WTC11 (cell line): ENCODE data around the gene ABAT. TPM values are rescaled to one million over a fixed set of nuclear protein-coding genes. Genes with fewer than 3 reads are reported as not detected.

Source experiments
- ATAC-seq: fragments of 200-7000 bp; cut with Tn5 transposase; 2 replicates; pipeline ENCODE4 v1.10.0; 2021; ENCODE audit warnings: mild to moderate bottlenecking, moderate library complexity
- CTCF ChIA-PET: fragments of 300-600 bp; sonication (Branson Sonifier 250); formaldehyde crosslinking; loops from one replicate; lab custom pipeline; 2021; ENCODE audit warnings: antibody characterized with exemption; lab: Charles Lee
- POLR2A ChIA-PET: fragments of 350-600 bp; sonication (Branson Sonifier 250); formaldehyde crosslinking; loops from one replicate; lab custom pipeline; 2021; ENCODE audit warnings: antibody characterized with exemption; lab: Charles Lee
- DNase-seq: peaks from one replicate; pipeline ENCODE4 v3.0.0; 2021; ENCODE audit warnings: low spot score
- H3K27ac Mint-ChIP-seq: 2 replicates; pipeline ENCODE4 v1.8.0; 2021; ENCODE audit warnings: mixed read lengths
- H3K27me3 Mint-ChIP-seq: 2 replicates; pipeline ENCODE4 v1.8.0; 2021; ENCODE audit warnings: low read depth, mild to moderate bottlenecking, moderate library complexity, mixed read lengths
- H3K36me3 Mint-ChIP-seq: 2 replicates; pipeline ENCODE4 v1.8.0; 2021; ENCODE audit warnings: mixed read lengths
- H3K4me1 Mint-ChIP-seq: 2 replicates; pipeline ENCODE4 v1.8.0; 2022; ENCODE audit warnings: mixed read lengths
- H3K4me3 Mint-ChIP-seq: 2 replicates; pipeline ENCODE4 v1.8.0; 2021; ENCODE audit warnings: mild to moderate bottlenecking, moderate library complexity, mixed read lengths
- H3K9me3 Mint-ChIP-seq: 2 replicates; pipeline ENCODE4 v1.8.0; 2021; ENCODE audit warnings: mixed read lengths
- CREM ChIP-seq: sonication (generic); formaldehyde crosslinking; IDR thresholded peaks from 2 replicates; pipeline ENCODE4 v1.8.1; 2022; ENCODE audit warnings: mild to moderate bottlenecking, missing genetic modification reagents, moderate library complexity
- EMX1 ChIP-seq: fragments of 250-450 bp; sonication (Bioruptor Pico); IDR thresholded peaks from 2 replicates; pipeline ENCODE4 v1.8.0; 2021; ENCODE audit warnings: mild to moderate bottlenecking
- ETV6 ChIP-seq: sonication (generic); formaldehyde crosslinking; IDR thresholded peaks from 2 replicates; pipeline ENCODE4 v1.8.1; 2022; ENCODE audit warnings: mild to moderate bottlenecking, missing genetic modification reagents
- FOXK1 ChIP-seq: sonication (generic); formaldehyde crosslinking; IDR thresholded peaks from 2 replicates; pipeline ENCODE4 v1.8.0; 2022; ENCODE audit warnings: mild to moderate bottlenecking, moderate library complexity, missing genetic modification reagents
- JAZF1 ChIP-seq: fragments of 250-450 bp; sonication (Bioruptor Pico); IDR thresholded peaks from 2 replicates; pipeline ENCODE4 v1.9.0; 2021; ENCODE audit warnings: moderate library complexity, mild to moderate bottlenecking, inconsistent platforms
- NFATC4 ChIP-seq: fragments of 250-450 bp; sonication (Bioruptor Pico); IDR thresholded peaks from 2 replicates; pipeline ENCODE4 v1.9.0; 2021; ENCODE audit warnings: mild to moderate bottlenecking
- NR2C2 ChIP-seq: sonication (generic); formaldehyde crosslinking; IDR thresholded peaks from 2 replicates; pipeline ENCODE4 v1.8.0; 2022; ENCODE audit warnings: mild to moderate bottlenecking, missing genetic modification reagents
- NR3C1 ChIP-seq: sonication (generic); formaldehyde crosslinking; conservative IDR thresholded peaks from 2 replicates; pipeline ENCODE4 v1.8.1; 2023; ENCODE audit warnings: low read depth, mild to moderate bottlenecking, missing genetic modification reagents
- SOX15 ChIP-seq: fragments of 250-450 bp; sonication (Bioruptor Pico); IDR thresholded peaks from 2 replicates; pipeline ENCODE4 v1.9.0; 2021; ENCODE audit warnings: mild to moderate bottlenecking
- ZNF121 ChIP-seq: sonication (generic); formaldehyde crosslinking; IDR thresholded peaks from 2 replicates; pipeline ENCODE4 v1.8.0; 2023; ENCODE audit warnings: missing genetic modification reagents
- ZNF263 ChIP-seq: sonication (generic); formaldehyde crosslinking; IDR thresholded peaks from 2 replicates; pipeline ENCODE4 v1.8.1; 2022; ENCODE audit warnings: low read depth, mild to moderate bottlenecking, moderate library complexity, missing genetic modification reagents
- ZNF416 ChIP-seq: fragments of 250-450 bp; sonication (Bioruptor Pico); IDR thresholded peaks from 2 replicates; pipeline ENCODE4 v1.9.0; 2021; ENCODE audit warnings: mild to moderate bottlenecking, inconsistent platforms
- total RNA-seq: library from RNA; stranded (reverse); gene quantifications from 3 replicates; pipeline ENCODE4 v1.2.3, GENCODE V29; 2021
- TF ChIP-seq, protein P1 (sequence below): fragments of 250-450 bp; sonication (Bioruptor Pico); IDR thresholded peaks from 2 replicates; pipeline ENCODE4 v1.9.0; 2021; ENCODE audit warnings: mild to moderate bottlenecking
- TF ChIP-seq, protein P2 (sequence below): sonication (generic); formaldehyde crosslinking; IDR thresholded peaks from 2 replicates; pipeline ENCODE4 v1.8.1; 2023; ENCODE audit warnings: mild to moderate bottlenecking, missing genetic modification reagents, moderate library complexity
- TF ChIP-seq, protein P3 (sequence below): sonication (generic); formaldehyde crosslinking; IDR thresholded peaks from 2 replicates; pipeline ENCODE4 v1.8.0; 2023; ENCODE audit warnings: missing genetic modification reagents, mild to moderate bottlenecking, borderline replicate concordance
- TF ChIP-seq, protein P4 (sequence below): fragments of 250-450 bp; sonication (Bioruptor Pico); IDR thresholded peaks from 2 replicates; pipeline ENCODE4 v2.1.2; 2022; ENCODE audit warnings: mild to moderate bottlenecking, moderate library complexity
- TF ChIP-seq, protein P5 (sequence below): sonication (generic); formaldehyde crosslinking; IDR thresholded peaks from 2 replicates; pipeline ENCODE4 v1.8.1; 2023; ENCODE audit warnings: mild to moderate bottlenecking, missing genetic modification reagents
- TF ChIP-seq, protein P6 (sequence below): sonication (generic); formaldehyde crosslinking; IDR thresholded peaks from 2 replicates; pipeline ENCODE4 v1.8.0; 2022; ENCODE audit warnings: mild to moderate bottlenecking, missing genetic modification reagents

ABAT gene
- total RNA-seq, 1 experiment from 2014 or later: 6.6 TPM

DNA sequence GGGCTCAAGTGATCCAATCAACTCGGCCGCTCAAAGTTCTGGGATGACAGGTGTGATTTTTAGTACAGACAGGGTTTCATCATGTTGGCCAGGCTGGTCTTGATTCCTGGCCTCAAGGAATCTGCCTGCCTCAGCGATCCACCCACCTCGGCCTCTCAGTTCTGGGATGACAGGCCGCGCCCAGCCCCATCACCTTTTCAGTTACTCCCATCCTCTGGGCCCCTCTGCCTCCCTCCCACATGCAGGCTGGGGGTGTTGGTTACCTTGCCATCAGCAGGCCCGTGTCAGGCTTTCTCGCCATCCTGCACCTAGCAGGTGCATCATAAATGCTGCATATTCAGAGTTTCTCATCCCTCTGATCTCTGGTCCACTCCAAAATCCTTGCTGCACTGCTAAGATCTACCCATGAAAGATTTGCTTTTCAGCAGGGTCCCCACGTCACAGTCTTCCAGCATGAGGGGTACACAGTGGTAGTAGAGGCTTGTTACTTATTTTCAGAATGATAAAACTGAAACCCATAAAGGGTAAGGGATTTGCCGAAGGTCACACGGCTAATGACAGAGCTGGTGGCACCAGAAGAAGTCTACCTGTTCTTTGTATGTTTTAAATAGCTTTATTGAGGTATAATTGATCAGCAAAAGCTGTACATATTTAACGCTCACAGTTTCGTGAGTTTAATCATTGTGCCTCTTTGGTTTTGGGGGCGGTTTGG is 139.8 kb downstream of the ABAT start:
- ChIA-PET POLR2A (interaction anchor here (1.6 kb wide), 1 partner anchor 18 kb away, joined by 4 read pairs; no protein-coding TSS in a partner anchor), CTCF (no interaction called here)
- H3K27me3 Mint-ChIP-seq: no peaks in the 10 kb centered on the region
- H3K36me3 Mint-ChIP-seq: peaks cover 76% of the 10 kb centered on the region
- no peak overlapping the region; the same call in 1 of the 2 replicates for H3K27ac Mint-ChIP-seq
- 0 out of 2 replicates have a peak, but pooled peaks cover 3% of the 10 kb centered on the region for H3K4me1 Mint-ChIP-seq
- TF ChIP-seq, protein P1, sequence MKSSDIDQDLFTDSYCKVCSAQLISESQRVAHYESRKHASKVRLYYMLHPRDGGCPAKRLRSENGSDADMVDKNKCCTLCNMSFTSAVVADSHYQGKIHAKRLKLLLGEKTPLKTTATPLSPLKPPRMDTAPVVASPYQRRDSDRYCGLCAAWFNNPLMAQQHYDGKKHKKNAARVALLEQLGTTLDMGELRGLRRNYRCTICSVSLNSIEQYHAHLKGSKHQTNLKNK: no peak
- TF ChIP-seq, protein P2, sequence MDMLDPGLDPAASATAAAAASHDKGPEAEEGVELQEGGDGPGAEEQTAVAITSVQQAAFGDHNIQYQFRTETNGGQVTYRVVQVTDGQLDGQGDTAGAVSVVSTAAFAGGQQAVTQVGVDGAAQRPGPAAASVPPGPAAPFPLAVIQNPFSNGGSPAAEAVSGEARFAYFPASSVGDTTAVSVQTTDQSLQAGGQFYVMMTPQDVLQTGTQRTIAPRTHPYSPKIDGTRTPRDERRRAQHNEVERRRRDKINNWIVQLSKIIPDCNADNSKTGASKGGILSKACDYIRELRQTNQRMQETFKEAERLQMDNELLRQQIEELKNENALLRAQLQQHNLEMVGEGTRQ (CRISPR knock-in tag): no peak
- TF ChIP-seq NR2C2 (no peak), ZNF263 (CRISPR knock-in tag) (no peak)
- TF ChIP-seq, all 79 proteins: peak for 0
- Mint-ChIP-seq H3K9me3 (no peaks in the 10 kb centered on the region), H3K4me3 (no peak overlapping the region)
- DNase-seq: no peak
- no peak for ATAC-seq

DNA sequence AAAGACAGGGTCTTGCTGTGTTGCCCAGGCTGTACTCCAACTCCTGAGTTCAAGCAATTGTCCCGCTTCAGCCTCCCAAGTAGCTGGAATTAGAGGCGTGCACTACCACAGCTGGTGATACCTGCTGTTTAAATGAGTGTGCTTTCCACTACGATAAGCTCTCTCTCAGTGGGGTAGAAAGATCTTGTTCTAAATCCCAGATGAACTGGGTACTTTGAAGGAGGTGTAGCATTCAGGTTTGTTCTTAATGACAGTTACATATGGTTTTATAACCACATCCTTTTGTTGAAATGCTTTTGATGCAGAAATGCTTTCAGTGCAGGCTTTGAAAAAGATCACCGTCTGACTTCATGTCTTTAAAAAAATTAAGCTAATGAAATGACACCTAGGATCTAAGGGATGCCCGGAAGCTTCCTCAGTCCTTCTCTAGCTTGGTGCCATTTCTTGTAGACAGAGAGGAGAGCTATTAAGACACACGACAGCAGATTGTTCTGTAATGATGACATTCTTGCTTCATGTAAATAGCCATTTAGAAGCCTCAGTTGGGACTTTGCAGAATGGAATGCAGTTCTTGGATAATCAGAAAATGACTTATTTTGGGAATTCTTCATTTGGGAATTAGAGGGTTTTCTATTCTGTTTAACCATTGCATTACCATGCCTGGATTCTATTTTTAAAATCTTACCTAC is 142.7 kb downstream of the ABAT start:
- Mint-ChIP-seq H3K27ac (no peak overlapping the region), H3K27me3 (no peaks in the 10 kb centered on the region), H3K4me1 (peaks cover 14% of the 10 kb centered on the region), H3K4me3 (no peak overlapping the region), H3K9me3 (no peaks in the 10 kb centered on the region), H3K36me3 (peaks cover 78% of the 10 kb centered on the region)
- peak; percentile 76 for TF ChIP-seq ZNF121 (CRISPR knock-in tag)
- no peak for TF ChIP-seq NFATC4 (CRISPR knock-in tag)
- TF ChIP-seq, protein P3, sequence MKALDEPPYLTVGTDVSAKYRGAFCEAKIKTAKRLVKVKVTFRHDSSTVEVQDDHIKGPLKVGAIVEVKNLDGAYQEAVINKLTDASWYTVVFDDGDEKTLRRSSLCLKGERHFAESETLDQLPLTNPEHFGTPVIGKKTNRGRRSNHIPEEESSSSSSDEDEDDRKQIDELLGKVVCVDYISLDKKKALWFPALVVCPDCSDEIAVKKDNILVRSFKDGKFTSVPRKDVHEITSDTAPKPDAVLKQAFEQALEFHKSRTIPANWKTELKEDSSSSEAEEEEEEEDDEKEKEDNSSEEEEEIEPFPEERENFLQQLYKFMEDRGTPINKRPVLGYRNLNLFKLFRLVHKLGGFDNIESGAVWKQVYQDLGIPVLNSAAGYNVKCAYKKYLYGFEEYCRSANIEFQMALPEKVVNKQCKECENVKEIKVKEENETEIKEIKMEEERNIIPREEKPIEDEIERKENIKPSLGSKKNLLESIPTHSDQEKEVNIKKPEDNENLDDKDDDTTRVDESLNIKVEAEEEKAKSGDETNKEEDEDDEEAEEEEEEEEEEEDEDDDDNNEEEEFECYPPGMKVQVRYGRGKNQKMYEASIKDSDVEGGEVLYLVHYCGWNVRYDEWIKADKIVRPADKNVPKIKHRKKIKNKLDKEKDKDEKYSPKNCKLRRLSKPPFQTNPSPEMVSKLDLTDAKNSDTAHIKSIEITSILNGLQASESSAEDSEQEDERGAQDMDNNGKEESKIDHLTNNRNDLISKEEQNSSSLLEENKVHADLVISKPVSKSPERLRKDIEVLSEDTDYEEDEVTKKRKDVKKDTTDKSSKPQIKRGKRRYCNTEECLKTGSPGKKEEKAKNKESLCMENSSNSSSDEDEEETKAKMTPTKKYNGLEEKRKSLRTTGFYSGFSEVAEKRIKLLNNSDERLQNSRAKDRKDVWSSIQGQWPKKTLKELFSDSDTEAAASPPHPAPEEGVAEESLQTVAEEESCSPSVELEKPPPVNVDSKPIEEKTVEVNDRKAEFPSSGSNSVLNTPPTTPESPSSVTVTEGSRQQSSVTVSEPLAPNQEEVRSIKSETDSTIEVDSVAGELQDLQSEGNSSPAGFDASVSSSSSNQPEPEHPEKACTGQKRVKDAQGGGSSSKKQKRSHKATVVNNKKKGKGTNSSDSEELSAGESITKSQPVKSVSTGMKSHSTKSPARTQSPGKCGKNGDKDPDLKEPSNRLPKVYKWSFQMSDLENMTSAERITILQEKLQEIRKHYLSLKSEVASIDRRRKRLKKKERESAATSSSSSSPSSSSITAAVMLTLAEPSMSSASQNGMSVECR (CRISPR knock-in tag): no peak
- ATAC-seq (no peak), DNase-seq (no peak)
- ChIA-PET CTCF (interaction anchor here (0.6 to 1.5 kb wide), 4 partner anchors 11 to 63 kb away, joined by 3 to 6 read pairs (median 4); no protein-coding TSS in a partner anchor), POLR2A (interaction anchor here (1.2 kb wide), 1 partner anchor 14 kb away, joined by 4 read pairs; no protein-coding TSS in a partner anchor)

DNA sequence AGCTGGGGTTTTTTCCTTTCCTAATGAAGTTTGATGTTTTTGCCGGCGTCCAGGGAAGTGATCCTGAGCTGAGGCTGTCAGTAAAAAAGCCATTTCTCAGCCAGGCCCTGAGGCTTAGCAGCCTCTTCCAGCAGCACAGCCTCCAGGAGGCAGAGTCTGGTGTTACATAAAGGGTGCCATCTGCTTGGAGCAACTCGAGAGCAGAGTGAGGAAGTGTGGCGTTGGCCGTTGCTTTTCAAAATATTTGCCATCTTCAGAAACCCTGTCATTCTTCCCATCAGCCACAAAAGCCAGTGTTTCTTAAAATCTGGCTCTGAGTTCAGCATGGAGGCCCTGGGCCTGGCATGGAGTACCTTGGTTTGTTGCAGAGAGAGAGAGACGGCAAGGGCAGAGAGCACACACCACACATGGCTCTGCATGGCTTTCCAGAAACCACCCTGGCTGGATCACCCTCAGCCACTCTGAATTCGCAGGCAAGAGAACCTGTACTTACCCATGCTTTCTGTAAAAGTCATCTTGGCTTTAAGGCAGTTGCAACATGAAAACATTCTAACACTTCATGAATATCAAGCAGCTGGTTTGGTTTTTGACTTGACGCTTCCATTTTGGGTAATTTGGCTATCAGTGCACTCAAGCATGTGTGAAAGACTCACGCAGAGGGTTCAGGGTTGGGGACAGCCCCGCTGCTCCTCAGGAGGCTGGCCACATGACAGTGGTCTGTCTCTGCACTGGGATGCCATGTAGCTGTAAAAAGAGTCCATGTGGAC is 144.3 kb downstream of the ABAT start:
- Mint-ChIP-seq H3K4me1 (peaks cover 25% of the 10 kb centered on the region), H3K27me3 (no peaks in the 10 kb centered on the region), H3K36me3 (peaks cover 76% of the 10 kb centered on the region), H3K27ac (peak overlapping the region; percentile 88; the same call in 1 of the 2 replicates), H3K4me3 (no peak overlapping the region), H3K9me3 (no peaks in the 10 kb centered on the region)
- ChIA-PET POLR2A (no interaction called here), CTCF (no interaction called here)
- DNase-seq (no peak), ATAC-seq (no peak)
- TF ChIP-seq SOX15 (no peak), EMX1 (no peak), CREM (CRISPR knock-in tag) (no peak), NR3C1 (CRISPR knock-in tag) (no peak), ETV6 (CRISPR knock-in tag) (no peak), FOXK1 (CRISPR knock-in tag) (no peak), ZNF416 (CRISPR knock-in tag) (no peak), NFATC4 (CRISPR knock-in tag) (no peak), JAZF1 (no peak)
- TF ChIP-seq, protein P4, sequence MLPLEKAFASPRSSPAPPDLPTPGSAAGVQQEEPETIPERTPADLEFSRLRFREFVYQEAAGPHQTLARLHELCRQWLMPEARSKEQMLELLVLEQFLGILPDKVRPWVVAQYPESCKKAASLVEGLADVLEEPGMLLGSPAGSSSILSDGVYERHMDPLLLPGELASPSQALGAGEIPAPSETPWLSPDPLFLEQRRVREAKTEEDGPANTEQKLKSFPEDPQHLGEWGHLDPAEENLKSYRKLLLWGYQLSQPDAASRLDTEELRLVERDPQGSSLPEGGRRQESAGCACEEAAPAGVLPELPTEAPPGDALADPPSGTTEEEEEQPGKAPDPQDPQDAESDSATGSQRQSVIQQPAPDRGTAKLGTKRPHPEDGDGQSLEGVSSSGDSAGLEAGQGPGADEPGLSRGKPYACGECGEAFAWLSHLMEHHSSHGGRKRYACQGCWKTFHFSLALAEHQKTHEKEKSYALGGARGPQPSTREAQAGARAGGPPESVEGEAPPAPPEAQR (CRISPR knock-in tag): no peak
- TF ChIP-seq, protein P5, sequence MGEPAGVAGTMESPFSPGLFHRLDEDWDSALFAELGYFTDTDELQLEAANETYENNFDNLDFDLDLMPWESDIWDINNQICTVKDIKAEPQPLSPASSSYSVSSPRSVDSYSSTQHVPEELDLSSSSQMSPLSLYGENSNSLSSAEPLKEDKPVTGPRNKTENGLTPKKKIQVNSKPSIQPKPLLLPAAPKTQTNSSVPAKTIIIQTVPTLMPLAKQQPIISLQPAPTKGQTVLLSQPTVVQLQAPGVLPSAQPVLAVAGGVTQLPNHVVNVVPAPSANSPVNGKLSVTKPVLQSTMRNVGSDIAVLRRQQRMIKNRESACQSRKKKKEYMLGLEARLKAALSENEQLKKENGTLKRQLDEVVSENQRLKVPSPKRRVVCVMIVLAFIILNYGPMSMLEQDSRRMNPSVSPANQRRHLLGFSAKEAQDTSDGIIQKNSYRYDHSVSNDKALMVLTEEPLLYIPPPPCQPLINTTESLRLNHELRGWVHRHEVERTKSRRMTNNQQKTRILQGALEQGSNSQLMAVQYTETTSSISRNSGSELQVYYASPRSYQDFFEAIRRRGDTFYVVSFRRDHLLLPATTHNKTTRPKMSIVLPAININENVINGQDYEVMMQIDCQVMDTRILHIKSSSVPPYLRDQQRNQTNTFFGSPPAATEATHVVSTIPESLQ (CRISPR knock-in tag): no peak
- TF ChIP-seq, protein P6, sequence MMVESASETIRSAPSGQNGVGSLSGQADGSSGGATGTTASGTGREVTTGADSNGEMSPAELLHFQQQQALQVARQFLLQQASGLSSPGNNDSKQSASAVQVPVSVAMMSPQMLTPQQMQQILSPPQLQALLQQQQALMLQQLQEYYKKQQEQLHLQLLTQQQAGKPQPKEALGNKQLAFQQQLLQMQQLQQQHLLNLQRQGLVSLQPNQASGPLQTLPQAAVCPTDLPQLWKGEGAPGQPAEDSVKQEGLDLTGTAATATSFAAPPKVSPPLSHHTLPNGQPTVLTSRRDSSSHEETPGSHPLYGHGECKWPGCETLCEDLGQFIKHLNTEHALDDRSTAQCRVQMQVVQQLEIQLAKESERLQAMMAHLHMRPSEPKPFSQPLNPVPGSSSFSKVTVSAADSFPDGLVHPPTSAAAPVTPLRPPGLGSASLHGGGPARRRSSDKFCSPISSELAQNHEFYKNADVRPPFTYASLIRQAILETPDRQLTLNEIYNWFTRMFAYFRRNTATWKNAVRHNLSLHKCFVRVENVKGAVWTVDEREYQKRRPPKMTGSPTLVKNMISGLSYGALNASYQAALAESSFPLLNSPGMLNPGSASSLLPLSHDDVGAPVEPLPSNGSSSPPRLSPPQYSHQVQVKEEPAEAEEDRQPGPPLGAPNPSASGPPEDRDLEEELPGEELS (CRISPR knock-in tag): no peak
